GM23338 (cell line): ENCODE data around the gene CCL15.

Experiments
- CREB1 ChIP-seq: fragments of 250-450 bp; sonication (Bioruptor Pico); IDR thresholded peaks from 2 replicates; pipeline ENCODE4 v1.5.0; 2020; ENCODE audit warnings: low read depth, mild to moderate bottlenecking, moderate library complexity
- EZH2 ChIP-seq: fragments of 200-600 bp; sonication (generic); IDR thresholded peaks from one replicate; pipeline ENCODE4 v1.8.0; 2017; ENCODE audit warnings: antibody characterized with exemption, mild to moderate bottlenecking, low read depth; ENCODE audit not compliant: unreplicated experiment
- EZH2phosphoT487 ChIP-seq: fragments of 200-600 bp; sonication (generic); IDR thresholded peaks from one replicate; pipeline ENCODE4 v1.8.1; 2018; ENCODE audit warnings: antibody characterized with exemption; ENCODE audit not compliant: unreplicated experiment
- JUNB ChIP-seq: IDR thresholded peaks from one replicate; pipeline ENCODE4 v1.6.1; 2016; ENCODE audit warnings: antibody characterized with exemption; ENCODE audit not compliant: unreplicated experiment
- NANOG ChIP-seq: IDR thresholded peaks from 2 replicates; pipeline ENCODE4 v1.6.1; 2016; ENCODE audit warnings: antibody characterized with exemption, borderline replicate concordance
- POLR2AphosphoS5 ChIP-seq: IDR thresholded peaks from 2 replicates; pipeline ENCODE4 v1.6.1; 2016; ENCODE audit warnings: antibody characterized with exemption, low read depth
- STAT1 ChIP-seq: IDR thresholded peaks from one replicate; pipeline ENCODE4 v1.6.1; 2016; ENCODE audit warnings: antibody characterized with exemption; ENCODE audit not compliant: unreplicated experiment
- ZNF114 ChIP-seq: fragments of 250-450 bp; sonication (Bioruptor Pico); IDR thresholded peaks from 2 replicates; pipeline ENCODE4 v1.5.0; 2020; ENCODE audit warnings: mild to moderate bottlenecking, moderate library complexity
- ZNF331 ChIP-seq: fragments of 250-450 bp; sonication (Bioruptor Pico); IDR thresholded peaks from 2 replicates; pipeline ENCODE4 v1.5.0; 2020; ENCODE audit warnings: low read depth, mild to moderate bottlenecking, moderate library complexity
- TF ChIP-seq, protein P1 (sequence below), 2 experiments: fragments of 200-600 bp in 1 of 2; sonication (generic) in 1 of 2; conservative IDR thresholded peaks; 2 replicates each; pipeline versions ENCODE4 v1.5.1 to v1.6.1; 2016 to 2017; ENCODE audit warnings: antibody characterized with exemption in 2 of 2, low read depth in 2 of 2, mild to moderate bottlenecking in 2 of 2, moderate library complexity in 1 of 2
- TF ChIP-seq, protein P2 (sequence below): IDR thresholded peaks from one replicate; pipeline ENCODE4 v1.6.1; 2018; ENCODE audit warnings: antibody characterized with exemption; ENCODE audit not compliant: unreplicated experiment
- TF ChIP-seq, protein P3 (sequence below): fragments of 250-450 bp; sonication (Bioruptor Pico); IDR thresholded peaks from 2 replicates; pipeline ENCODE4 v1.5.0; 2020; ENCODE audit warnings: mild to moderate bottlenecking, moderate library complexity
- TF ChIP-seq, protein P4 (sequence below): IDR thresholded peaks from 2 replicates; pipeline ENCODE4 v1.6.1; 2016; ENCODE audit warnings: antibody characterized with exemption

DNA sequence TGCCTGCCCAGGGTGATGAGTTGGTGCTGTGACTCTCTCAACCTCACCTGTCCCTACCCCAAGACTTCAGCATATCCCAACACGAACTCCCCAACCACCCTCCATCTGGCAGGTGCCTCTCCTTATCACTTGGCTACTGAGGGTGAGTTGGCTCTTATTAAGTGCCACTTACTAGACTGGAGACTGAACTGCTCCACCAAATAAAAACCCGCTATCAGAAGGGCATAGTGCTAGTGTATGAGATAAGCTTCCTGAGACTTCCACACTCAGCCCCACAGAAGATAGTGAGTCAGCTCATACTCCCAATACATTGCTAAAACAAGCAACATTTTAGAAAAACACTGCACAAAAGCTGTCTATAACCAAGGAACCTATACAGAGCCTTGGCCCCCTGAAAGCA, 46.7 kb upstream of the CCL15 start:
- TF ChIP-seq, protein P1, sequence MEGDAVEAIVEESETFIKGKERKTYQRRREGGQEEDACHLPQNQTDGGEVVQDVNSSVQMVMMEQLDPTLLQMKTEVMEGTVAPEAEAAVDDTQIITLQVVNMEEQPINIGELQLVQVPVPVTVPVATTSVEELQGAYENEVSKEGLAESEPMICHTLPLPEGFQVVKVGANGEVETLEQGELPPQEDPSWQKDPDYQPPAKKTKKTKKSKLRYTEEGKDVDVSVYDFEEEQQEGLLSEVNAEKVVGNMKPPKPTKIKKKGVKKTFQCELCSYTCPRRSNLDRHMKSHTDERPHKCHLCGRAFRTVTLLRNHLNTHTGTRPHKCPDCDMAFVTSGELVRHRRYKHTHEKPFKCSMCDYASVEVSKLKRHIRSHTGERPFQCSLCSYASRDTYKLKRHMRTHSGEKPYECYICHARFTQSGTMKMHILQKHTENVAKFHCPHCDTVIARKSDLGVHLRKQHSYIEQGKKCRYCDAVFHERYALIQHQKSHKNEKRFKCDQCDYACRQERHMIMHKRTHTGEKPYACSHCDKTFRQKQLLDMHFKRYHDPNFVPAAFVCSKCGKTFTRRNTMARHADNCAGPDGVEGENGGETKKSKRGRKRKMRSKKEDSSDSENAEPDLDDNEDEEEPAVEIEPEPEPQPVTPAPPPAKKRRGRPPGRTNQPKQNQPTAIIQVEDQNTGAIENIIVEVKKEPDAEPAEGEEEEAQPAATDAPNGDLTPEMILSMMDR (conservative IDR thresholded peaks at IDR 0.05; ENCODE audit: low read depth in 2 of 2): no peak
- no peak for TF ChIP-seq EZH2
- TF ChIP-seq POLR2AphosphoS5: no peak
- TF ChIP-seq ZNF331 (CRISPR knock-in tag): no peak
- no peak for TF ChIP-seq NANOG
- TF ChIP-seq, protein P2, sequence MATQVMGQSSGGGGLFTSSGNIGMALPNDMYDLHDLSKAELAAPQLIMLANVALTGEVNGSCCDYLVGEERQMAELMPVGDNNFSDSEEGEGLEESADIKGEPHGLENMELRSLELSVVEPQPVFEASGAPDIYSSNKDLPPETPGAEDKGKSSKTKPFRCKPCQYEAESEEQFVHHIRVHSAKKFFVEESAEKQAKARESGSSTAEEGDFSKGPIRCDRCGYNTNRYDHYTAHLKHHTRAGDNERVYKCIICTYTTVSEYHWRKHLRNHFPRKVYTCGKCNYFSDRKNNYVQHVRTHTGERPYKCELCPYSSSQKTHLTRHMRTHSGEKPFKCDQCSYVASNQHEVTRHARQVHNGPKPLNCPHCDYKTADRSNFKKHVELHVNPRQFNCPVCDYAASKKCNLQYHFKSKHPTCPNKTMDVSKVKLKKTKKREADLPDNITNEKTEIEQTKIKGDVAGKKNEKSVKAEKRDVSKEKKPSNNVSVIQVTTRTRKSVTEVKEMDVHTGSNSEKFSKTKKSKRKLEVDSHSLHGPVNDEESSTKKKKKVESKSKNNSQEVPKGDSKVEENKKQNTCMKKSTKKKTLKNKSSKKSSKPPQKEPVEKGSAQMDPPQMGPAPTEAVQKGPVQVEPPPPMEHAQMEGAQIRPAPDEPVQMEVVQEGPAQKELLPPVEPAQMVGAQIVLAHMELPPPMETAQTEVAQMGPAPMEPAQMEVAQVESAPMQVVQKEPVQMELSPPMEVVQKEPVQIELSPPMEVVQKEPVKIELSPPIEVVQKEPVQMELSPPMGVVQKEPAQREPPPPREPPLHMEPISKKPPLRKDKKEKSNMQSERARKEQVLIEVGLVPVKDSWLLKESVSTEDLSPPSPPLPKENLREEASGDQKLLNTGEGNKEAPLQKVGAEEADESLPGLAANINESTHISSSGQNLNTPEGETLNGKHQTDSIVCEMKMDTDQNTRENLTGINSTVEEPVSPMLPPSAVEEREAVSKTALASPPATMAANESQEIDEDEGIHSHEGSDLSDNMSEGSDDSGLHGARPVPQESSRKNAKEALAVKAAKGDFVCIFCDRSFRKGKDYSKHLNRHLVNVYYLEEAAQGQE: no peak
- TF ChIP-seq JUNB: no peak
- TF ChIP-seq, protein P3, sequence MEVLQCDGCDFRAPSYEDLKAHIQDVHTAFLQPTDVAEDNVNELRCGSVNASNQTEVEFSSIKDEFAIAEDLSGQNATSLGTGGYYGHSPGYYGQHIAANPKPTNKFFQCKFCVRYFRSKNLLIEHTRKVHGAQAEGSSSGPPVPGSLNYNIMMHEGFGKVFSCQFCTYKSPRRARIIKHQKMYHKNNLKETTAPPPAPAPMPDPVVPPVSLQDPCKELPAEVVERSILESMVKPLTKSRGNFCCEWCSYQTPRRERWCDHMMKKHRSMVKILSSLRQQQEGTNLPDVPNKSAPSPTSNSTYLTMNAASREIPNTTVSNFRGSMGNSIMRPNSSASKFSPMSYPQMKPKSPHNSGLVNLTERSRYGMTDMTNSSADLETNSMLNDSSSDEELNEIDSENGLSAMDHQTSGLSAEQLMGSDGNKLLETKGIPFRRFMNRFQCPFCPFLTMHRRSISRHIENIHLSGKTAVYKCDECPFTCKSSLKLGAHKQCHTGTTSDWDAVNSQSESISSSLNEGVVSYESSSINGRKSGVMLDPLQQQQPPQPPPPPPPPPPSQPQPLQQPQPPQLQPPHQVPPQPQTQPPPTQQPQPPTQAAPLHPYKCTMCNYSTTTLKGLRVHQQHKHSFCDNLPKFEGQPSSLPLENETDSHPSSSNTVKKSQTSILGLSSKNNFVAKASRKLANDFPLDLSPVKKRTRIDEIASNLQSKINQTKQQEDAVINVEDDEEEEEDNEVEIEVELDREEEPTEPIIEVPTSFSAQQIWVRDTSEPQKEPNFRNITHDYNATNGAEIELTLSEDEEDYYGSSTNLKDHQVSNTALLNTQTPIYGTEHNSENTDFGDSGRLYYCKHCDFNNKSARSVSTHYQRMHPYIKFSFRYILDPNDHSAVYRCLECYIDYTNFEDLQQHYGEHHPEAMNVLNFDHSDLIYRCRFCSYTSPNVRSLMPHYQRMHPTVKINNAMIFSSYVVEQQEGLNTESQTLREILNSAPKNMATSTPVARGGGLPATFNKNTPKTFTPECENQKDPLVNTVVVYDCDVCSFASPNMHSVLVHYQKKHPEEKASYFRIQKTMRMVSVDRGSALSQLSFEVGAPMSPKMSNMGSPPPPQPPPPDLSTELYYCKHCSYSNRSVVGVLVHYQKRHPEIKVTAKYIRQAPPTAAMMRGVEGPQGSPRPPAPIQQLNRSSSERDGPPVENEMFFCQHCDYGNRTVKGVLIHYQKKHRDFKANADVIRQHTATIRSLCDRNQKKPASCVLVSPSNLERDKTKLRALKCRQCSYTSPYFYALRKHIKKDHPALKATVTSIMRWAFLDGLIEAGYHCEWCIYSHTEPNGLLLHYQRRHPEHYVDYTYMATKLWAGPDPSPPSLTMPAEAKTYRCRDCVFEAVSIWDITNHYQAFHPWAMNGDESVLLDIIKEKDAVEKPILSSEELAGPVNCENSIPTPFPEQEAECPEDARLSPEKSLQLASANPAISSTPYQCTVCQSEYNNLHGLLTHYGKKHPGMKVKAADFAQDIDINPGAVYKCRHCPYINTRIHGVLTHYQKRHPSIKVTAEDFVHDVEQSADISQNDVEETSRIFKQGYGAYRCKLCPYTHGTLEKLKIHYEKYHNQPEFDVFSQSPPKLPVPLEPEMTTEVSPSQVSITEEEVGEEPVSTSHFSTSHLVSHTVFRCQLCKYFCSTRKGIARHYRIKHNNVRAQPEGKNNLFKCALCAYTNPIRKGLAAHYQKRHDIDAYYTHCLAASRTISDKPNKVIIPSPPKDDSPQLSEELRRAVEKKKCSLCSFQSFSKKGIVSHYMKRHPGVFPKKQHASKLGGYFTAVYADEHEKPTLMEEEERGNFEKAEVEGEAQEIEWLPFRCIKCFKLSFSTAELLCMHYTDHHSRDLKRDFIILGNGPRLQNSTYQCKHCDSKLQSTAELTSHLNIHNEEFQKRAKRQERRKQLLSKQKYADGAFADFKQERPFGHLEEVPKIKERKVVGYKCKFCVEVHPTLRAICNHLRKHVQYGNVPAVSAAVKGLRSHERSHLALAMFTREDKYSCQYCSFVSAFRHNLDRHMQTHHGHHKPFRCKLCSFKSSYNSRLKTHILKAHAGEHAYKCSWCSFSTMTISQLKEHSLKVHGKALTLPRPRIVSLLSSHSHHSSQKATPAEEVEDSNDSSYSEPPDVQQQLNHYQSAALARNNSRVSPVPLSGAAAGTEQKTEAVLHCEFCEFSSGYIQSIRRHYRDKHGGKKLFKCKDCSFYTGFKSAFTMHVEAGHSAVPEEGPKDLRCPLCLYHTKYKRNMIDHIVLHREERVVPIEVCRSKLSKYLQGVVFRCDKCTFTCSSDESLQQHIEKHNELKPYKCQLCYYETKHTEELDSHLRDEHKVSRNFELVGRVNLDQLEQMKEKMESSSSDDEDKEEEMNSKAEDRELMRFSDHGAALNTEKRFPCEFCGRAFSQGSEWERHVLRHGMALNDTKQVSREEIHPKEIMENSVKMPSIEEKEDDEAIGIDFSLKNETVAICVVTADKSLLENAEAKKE: no peak
- TF ChIP-seq, protein P4, sequence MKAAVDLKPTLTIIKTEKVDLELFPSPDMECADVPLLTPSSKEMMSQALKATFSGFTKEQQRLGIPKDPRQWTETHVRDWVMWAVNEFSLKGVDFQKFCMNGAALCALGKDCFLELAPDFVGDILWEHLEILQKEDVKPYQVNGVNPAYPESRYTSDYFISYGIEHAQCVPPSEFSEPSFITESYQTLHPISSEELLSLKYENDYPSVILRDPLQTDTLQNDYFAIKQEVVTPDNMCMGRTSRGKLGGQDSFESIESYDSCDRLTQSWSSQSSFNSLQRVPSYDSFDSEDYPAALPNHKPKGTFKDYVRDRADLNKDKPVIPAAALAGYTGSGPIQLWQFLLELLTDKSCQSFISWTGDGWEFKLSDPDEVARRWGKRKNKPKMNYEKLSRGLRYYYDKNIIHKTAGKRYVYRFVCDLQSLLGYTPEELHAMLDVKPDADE: no peak
- no peak for TF ChIP-seq CREB1 (CRISPR knock-in tag)
- no peak for TF ChIP-seq EZH2phosphoT487
- TF ChIP-seq STAT1: no peak
- no peak for TF ChIP-seq ZNF114 (CRISPR knock-in tag)
